Cardiac muscle cell (in vitro differentiated cells and primary cell): Measurements from ENCODE around the gene RNF214. TPM values are rescaled to one million over a fixed set of nuclear protein-coding genes. Genes with fewer than 3 reads are reported as not detected.

ENCODE experiments used
- DNase-seq, 2 donors: peaks; one replicate each; pipeline versions ENCODE4 v3.0.0 to v3.0.0-alpha.2; 2010 to 2017; ENCODE audit warnings: low read depth in 1 of 2, low spot score in 1 of 2
- H3K27ac ChIP-seq: fragments of 200-600 bp; sonication (generic); 2 replicates; pipeline ENCODE4 v1.5.1; 2016
- H3K27me3 ChIP-seq: fragments of 200-600 bp; sonication (generic); 2 replicates; pipeline ENCODE4 v1.6.0; 2016; ENCODE audit warnings: control low read depth
- H3K36me3 ChIP-seq: fragments of 200-600 bp; sonication (generic); 2 replicates; pipeline ENCODE4 v1.5.1; 2016; ENCODE audit warnings: control low read depth
- H3K4me1 ChIP-seq: fragments of 200-600 bp; sonication (generic); 2 replicates; pipeline ENCODE4 v1.8.1; 2017; ENCODE audit warnings: low read depth, mild to moderate bottlenecking, mixed run types
- H3K4me3 ChIP-seq: fragments of 200-600 bp; sonication (generic); 2 replicates; pipeline ENCODE4 v1.5.1; 2016; ENCODE audit warnings: mild to moderate bottlenecking
- H3K9me3 ChIP-seq: fragments of 200-600 bp; sonication (generic); 2 replicates; pipeline ENCODE4 v1.5.1; 2017; ENCODE audit warnings: low read depth, mild to moderate bottlenecking, control low read depth
- polyA plus RNA-seq: library from polyadenylated mRNA; unstranded; fragments of >200 nt; fragmentation: Nextera tagmentation; extraction: Ambion mirVana; gene quantifications from 2 replicates; pipeline ENCODE4 v1.2.1, GENCODE V29; 2016
- total RNA-seq: library from RNA; depleted of rRNA; stranded (reverse); fragments of >200 nt; gene quantifications from 2 replicates; pipeline ENCODE4 v1.2.3, GENCODE V29; 2016
- TF ChIP-seq, protein P1 (sequence below): IDR thresholded peaks from 2 replicates; pipeline ENCODE4 v1.5.1; 2012; ENCODE audit warnings: low read depth, mild to moderate bottlenecking, low read length

The RNF214 gene
- total and polyA plus RNA-seq, 2 experiments from 2014 or later = 13.8 to 20.0 TPM

DNA sequence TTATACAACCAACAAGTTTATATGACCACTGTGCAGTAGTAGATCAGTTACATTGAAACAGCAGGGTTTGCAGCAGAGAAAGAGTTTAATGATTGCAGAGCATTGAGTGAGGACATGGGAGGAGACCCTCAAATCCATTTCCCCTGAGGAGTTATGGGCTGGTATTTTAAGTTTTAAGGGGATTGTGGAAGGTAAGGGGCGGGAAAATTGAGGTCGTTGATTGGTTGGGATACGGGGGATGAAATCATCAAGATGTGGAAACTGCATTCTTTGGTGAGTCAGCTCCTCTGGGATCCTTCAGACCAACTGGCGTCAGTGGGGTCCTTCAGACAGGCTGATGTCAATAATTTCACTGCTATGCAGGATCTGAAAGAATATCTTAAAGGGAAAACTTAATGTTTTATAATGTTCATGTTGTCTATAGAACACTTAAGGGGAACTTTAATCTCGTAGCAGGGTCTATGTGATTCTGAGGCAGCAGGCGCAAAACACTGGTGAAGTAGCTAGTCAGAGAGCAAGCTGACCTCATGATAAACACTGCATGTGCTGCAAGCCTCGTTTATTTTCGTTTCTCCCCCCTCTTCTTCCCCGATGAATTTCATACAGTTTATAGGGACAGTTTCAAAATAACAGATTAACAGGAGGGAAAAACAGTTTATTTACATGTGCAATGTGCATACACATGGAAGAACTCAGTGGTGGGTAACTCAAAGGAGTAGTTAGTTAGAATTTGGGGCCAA, 41.2 kb downstream of the RNF214 start:
- Histone ChIP-seq H3K4me1 (peaks cover 3% of the 10 kb centered on the region), H3K27ac (no peak overlapping the region), H3K27me3 (no peaks in the 10 kb centered on the region), H3K9me3 (no peaks in the 10 kb centered on the region), H3K4me3 (no peak overlapping the region), H3K36me3 (no peaks in the 10 kb centered on the region)
- TF ChIP-seq, protein P1, sequence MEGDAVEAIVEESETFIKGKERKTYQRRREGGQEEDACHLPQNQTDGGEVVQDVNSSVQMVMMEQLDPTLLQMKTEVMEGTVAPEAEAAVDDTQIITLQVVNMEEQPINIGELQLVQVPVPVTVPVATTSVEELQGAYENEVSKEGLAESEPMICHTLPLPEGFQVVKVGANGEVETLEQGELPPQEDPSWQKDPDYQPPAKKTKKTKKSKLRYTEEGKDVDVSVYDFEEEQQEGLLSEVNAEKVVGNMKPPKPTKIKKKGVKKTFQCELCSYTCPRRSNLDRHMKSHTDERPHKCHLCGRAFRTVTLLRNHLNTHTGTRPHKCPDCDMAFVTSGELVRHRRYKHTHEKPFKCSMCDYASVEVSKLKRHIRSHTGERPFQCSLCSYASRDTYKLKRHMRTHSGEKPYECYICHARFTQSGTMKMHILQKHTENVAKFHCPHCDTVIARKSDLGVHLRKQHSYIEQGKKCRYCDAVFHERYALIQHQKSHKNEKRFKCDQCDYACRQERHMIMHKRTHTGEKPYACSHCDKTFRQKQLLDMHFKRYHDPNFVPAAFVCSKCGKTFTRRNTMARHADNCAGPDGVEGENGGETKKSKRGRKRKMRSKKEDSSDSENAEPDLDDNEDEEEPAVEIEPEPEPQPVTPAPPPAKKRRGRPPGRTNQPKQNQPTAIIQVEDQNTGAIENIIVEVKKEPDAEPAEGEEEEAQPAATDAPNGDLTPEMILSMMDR = no peak
- peak in 1 of 2 donors; percentile 83 for DNase-seq

DNA sequence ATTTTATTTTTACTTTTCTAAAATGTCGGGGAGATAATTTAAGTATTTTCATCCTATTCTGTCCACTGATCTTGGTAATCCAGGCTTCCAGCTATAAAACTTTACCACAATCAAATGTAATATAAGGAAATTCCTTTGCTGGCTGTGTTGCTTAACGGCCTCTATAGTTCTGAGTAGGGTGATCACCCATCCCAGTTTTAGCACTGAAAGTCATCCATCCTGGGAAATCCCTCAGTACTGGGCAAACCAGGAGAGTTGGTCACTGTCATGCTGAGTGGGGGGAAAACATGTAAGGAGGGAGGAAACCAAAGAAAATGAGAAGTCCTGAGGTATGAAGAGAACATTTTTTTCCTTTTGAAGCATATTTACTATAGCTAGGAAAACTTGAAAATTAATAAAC, 45.9 kb downstream of the RNF214 start:
- Histone ChIP-seq H3K9me3 (no peaks in the 10 kb centered on the region), H3K4me1 (peaks cover 19% of the 10 kb centered on the region), H3K27me3 (no peaks in the 10 kb centered on the region), H3K36me3 (peaks cover 13% of the 10 kb centered on the region), H3K27ac (peak overlapping the region; percentile 54), H3K4me3 (no peak overlapping the region)
- no peak for DNase-seq
- TF ChIP-seq, protein P1 = no peak

DNA sequence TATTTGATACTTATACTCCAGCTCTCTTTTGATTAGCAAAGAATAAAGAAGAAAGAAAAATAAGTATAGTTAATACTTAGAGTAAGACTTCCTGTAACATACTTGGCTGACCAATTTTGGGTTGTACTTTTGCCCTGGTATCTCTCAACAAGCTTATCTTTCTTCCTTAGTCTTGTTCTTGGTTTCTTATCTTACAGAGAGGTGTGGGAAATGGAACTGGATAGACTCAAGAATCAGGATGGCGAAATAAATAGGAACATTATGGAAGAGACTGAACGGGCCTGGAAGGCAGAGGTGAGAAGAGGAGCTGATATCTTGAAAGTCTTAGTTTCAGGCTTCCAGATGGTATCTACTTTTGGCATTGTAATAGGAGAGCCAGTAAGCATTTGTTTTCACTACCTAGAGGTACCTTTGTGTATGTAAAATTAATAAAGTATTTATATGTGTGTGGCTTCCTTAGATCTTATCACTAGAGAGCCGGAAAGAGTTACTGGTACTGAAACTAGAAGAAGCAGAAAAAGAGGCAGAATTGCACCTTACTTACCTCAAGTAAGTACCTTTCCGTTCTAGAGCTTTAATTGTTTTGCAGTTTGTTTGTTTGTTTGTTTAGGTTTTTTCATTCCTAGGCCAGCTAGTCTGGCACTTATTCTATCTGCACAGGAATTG, 47.4 kb downstream of the RNF214 start:
- Histone ChIP-seq H3K9me3 (no peaks in the 10 kb centered on the region), H3K27me3 (no peaks in the 10 kb centered on the region), H3K27ac (peak overlapping the region; percentile 77), H3K36me3 (peaks cover 26% of the 10 kb centered on the region), H3K4me3 (no peak overlapping the region), H3K4me1 (peaks cover 19% of the 10 kb centered on the region)
- TF ChIP-seq, protein P1 = no peak
- DNase-seq = peak; percentile 23 to 58

DNA sequence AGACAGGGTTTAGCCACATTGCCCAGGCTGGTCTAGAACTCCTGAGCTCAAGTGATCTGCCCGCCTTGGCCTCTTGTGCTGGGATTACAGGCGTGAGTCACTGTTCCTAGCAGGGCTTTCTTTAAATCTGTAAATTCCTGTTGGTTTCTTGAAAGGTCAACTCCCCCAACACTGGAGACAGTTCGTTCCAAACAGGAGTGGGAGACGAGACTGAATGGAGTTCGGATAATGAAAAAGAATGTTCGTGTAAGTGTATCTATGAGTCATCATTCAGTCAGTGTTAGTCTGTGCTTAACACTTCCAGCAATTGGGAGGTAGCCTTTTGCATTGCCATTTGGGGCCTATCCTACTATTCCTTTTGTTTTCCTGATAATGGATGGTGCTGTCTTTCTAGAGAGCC, 48.7 kb downstream of the RNF214 start:
- Histone ChIP-seq H3K36me3 (peaks cover 33% of the 10 kb centered on the region), H3K4me1 (peaks cover 19% of the 10 kb centered on the region), H3K27ac (peak overlapping the region; percentile 54), H3K4me3 (no peak overlapping the region), H3K9me3 (no peaks in the 10 kb centered on the region), H3K27me3 (no peaks in the 10 kb centered on the region)
- DNase-seq = peak in 1 of 2 donors; percentile 98
- TF ChIP-seq, protein P1 = no peak

DNA sequence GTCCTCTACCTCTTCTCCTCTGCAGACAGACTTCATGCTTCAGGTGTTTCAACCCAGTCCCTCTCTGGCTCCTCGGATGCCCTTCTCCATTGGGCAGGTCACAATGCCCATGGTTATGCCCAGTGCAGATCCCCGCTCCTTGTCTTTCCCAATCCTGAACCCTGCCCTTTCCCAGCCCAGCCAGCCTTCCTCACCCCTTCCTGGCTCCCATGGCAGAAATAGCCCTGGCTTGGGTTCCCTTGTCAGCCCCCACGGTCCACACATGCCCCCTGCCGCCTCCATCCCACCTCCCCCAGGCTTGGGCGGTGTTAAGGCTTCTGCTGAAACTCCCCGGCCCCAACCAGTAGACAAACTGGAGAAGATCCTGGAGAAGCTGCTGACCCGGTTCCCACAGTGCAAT, 49.4 kb downstream of the RNF214 start:
- Histone ChIP-seq H3K27me3 (no peaks in the 10 kb centered on the region), H3K27ac (no peak overlapping the region), H3K4me3 (no peak overlapping the region), H3K4me1 (peaks cover 19% of the 10 kb centered on the region), H3K36me3 (peaks cover 33% of the 10 kb centered on the region), H3K9me3 (no peaks in the 10 kb centered on the region)
- TF ChIP-seq, protein P1 = no peak
- no peak for DNase-seq
